HG03103 (cell line): ENCODE results near the gene MLF2.

ENCODE experiments used
- ATAC-seq: cut with Tn5 transposase; IDR thresholded peaks from one replicate; pipeline ENCODE4 v1.9.1; 2021; ENCODE audit warnings: low read depth; ENCODE audit not compliant: unreplicated experiment

Gene MLF2

DNA sequence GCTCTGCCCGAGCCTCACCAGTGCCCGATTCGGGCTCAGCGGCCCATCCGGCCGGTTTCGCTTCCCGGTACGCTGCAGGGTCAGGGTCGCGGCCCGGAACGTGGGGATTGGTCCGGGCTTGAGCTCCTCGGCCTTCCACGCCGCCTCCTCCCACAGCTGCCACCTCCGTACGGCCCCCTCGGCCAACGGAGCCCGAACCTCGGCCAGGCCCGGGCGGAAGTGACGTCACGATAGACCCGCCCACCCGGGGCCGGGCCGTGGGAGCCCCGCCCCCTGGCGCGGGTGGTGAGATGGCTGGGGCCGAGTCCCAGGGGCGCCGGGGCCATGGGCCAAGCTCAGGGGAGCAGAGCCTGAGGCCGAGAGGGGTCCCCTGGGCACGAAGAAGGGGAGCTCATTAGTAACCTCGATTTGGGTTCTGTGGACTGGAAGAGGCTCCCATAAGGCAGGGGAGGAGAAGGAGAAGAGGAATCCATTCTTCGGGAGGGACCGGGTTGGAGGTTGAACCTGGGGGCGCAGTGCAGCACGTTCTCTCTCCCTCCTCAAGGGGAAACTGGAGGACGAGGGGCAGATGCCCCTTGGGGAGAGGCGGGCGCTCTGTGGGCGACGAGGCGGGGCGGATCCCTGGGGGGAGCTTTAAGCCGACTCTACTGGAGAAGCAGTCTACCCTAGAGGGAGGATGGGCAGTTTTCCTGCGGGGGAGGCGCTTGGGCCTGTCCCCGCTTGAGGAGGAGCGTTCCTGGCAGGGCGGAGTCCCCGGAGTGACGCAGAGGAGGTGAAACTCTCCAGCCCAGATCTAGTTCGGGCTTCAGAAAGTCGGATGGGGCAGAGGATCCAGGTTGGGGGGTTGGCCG lies at the start of gene MLF2:
Gene MLF2 (minus strand): TSS at position 221 of the 851 bp plus-strand sequence. CDS start 807 bp downstream, outside the sequence.
- peak; percentile 90 for ATAC-seq

- no peak for ATAC-seq
Measured at GRCh38 chr12:6799147-6799546, 46.2 kb upstream of the MLF2 start.

DNA sequence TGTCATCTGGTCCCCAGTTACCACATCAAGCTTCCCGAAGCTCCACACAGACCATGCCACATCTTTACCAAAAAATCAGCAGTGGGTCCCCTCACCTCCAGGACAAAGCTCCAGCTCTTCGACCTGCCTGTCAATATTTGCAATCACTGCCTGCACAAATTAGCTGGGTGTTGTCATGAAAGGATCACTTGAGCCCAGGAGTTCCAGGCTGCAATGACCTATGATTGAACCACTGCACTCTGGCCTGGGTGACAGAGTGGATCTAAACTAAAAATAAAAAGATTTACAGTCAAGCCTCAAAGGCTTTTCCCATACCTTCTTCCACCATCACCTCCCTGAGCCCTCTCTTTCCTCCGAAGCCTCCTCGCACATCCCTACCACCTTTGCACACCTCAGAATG lies 43.6 kb upstream of the MLF2 start:
- no peak for ATAC-seq

DNA sequence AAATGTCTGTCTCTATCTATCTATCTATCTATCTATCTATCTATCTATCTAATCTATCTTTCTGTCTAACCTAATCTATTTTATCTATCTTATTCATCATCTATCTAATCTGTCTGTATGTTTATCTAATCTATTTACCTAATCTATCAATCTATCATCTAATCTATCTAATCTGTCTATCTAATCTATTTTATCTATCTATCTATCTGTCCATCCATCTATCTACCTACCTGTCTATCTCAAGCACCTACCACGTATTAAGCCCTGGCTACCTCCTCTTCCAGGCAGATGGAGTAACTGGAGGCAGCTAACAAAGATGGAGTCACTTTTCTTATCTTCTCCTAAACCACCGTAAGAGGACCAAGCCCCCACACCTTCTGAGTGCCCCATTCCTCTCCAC lies 42.1 kb upstream of the MLF2 start:
- ATAC-seq, result no peak

GRCh38 chr12:6792522-6793201 lies 39.7 kb upstream of the MLF2 start:
- ATAC-seq, result no peak

GRCh38 chr12:6791931-6792520 lies 39.1 kb upstream of the MLF2 start:
- ATAC-seq, result no peak

- ATAC-seq, result no peak
Measured at GRCh38 chr12:6790496-6791150, 37.7 kb upstream of the MLF2 start.

- ATAC-seq, result no peak
Measured at GRCh38 chr12:6788972-6789924, 36.3 kb upstream of the MLF2 start, which contains the start of gene CD4. CD4 (plus strand) TSS chr12:6789528; CDS start chr12:6800139, 10,611 bp downstream.

DNA sequence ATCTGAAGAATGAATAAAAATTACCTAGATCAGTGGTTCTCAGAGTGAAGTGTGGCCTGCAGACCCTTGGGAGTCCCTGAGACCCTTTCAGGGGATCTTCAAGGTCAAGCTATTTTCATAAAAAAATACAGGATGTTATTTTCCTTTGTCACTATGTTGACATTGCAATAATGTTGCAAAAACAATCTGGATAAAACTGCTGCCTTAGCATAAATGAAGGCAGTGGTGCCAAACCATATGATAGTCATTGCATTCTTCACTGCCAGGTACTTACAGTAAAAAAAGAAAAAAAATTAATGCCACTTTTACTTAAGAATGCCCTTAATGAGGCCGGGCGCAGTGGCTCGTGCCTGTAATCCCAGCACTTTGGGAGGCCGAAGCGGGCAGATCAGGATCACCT lies 34.4 kb upstream of the MLF2 start:
- ATAC-seq, result no peak

DNA sequence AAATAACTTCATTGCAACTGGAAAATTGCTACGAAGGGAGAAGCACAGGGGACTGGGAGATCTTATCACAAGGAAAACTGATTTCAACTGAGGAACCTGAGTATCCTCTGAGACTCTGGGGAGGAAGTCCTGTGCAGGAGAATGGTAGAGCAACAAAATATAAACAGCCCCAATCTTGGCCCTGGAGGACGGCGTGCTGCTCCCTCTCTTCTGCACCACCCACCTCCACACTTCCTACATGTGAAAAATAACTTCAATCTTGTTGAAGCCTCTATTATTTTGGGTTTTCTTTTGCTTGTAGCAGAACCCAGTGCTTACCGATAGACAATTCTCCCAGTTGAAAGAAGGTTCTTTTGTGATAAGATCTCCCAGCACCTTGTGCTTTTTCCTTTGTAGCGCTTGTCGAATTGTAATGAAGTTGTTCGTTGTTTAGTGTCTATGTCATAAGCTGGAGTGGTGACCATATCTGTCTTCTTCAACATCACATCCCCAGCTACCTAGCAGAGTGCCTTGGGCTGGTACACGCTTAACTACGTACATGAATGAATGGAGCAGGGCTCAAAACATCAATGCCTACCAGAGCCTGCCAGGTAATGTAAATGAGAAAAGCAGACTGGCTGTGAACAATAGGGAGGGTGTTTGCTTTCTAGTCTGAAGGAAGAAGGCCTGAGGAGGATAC lies 33.6 kb upstream of the MLF2 start:
- ATAC-seq, result no peak

DNA sequence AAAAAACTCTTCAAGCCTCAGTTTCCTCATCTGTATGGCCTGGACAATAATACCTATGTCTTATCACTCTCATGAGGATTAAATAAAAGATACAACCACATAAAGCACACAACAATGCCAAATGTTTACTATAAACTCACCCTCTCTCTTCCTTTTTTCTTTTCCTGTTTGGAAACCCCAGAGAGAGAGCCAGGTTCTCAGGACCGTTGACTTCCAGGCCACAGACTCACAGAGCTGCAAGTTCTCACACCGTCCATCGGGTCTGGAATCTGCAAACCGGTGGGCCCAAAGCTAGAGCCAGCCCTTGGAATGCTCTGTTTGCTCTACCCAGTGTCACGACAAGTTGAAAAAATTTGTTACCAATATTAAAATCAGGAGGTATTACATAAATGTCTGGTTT lies 31.8 kb upstream of the MLF2 start:
- no peak for ATAC-seq

DNA sequence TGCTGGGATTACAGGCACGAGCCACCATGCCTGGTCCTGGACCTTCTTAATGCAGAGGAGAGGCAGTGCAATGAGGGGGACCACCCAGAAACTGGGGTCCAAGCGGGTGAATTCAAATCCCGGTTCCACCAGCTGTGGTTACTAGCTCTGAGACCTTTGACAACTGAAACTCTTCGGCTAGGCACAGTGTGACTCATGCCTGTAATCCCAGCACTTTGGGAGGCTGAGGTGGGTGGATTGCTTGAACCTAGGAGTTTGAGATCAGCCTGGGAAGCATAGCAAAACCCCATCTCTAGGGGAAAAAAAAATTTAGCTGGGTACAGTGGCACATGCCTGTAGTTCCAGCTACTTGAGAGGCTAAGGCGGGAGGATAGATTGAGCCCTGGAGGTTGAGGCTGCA lies 31.4 kb upstream of the MLF2 start:
- ATAC-seq, result no peak

- ATAC-seq, result no peak
Measured at GRCh38 chr12:6783828-6784227, 30.9 kb upstream of the MLF2 start.

DNA sequence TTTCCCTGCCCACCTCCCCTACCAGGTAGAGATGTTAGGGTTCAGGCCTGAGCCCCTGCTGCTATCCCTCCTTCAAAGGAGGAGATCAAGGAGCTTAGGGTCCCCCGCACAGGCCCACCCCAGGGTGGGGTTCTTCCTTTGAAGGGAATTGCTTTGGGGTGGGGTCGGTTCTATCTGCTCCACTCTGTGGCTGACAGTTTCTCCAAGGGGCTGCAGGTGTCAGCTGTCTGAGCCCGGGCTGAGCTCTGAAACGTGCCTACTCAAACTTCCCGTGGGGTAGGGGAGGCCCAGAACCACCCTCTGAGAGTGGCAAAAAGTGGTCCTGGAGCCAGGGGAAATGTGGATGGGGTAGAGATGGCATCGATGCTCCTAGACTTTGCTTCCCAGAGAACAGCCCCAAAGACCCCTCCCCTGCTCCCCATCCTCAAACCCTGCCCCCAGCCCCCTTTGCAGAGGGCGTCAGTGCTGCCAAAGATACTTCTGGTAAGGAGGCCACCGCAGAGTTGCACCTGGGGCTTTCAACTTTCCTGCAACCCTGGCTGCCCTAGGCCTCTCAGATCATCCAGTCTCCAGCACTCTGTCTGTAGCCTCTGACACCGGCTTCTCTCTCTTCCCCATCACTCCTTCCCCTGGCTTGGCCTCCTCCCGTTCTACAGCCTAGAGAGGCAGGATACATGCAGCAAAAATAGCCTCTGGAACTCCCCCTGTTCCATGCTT lies 30.1 kb upstream of the MLF2 start:
- ATAC-seq, result no peak

DNA sequence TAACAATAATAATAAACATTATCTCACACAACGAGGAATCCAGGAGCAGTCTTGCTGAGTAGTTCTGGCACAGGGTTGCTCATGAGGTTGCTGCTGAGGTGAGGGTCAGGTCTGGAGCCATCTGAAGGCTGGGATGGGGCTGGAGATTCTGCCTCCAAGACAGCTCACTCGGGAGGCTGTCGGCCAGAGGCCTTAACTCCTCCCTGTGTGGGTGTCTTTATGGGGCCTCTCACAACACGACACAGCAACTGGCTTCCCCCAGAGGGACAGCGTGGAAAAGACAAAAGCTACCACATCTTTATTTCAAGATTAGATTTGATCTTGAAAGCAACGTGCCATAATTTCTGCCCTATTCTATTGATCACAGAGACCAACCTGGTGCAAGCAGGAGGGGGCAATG lies 29.2 kb upstream of the MLF2 start:
- no peak for ATAC-seq

DNA sequence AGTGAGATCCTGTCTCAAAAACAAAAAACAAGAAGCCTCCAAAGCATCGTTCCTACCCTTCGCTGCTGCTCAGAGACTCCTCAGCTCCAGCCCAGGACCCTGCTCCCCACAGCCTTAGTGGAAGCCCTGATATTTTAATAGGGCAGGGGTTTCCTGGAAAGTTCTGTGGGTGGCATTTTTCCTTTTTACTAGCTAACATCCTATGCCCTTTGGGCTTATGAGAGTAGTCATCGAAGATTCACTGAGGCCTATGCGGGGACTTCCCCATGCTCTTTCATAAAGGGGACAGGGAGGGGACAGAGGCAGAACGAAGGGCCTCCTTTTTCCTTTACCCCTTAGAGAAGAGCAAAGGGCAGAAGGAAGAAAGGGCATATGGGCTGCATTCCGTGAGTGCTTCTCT lies 27.6 kb upstream of the MLF2 start:
- ATAC-seq, result no peak

- no peak for ATAC-seq
Measured at GRCh38 chr12:6779708-6780432, 26.9 kb upstream of the MLF2 start.
